ENCODE measurements around the gene PADI1. TPM values are rescaled to one million over a fixed set of nuclear protein-coding genes. Genes with fewer than 3 reads are reported as not detected.
A peak's percentile ranks its signal among the peaks of the same experiment; 100 is the strongest.

PADI1 gene
- total RNA-seq, 4 donors from 2014 or later, result 0.27 to 2.5 (median 2.3) TPM; not detected in 1

DNA sequence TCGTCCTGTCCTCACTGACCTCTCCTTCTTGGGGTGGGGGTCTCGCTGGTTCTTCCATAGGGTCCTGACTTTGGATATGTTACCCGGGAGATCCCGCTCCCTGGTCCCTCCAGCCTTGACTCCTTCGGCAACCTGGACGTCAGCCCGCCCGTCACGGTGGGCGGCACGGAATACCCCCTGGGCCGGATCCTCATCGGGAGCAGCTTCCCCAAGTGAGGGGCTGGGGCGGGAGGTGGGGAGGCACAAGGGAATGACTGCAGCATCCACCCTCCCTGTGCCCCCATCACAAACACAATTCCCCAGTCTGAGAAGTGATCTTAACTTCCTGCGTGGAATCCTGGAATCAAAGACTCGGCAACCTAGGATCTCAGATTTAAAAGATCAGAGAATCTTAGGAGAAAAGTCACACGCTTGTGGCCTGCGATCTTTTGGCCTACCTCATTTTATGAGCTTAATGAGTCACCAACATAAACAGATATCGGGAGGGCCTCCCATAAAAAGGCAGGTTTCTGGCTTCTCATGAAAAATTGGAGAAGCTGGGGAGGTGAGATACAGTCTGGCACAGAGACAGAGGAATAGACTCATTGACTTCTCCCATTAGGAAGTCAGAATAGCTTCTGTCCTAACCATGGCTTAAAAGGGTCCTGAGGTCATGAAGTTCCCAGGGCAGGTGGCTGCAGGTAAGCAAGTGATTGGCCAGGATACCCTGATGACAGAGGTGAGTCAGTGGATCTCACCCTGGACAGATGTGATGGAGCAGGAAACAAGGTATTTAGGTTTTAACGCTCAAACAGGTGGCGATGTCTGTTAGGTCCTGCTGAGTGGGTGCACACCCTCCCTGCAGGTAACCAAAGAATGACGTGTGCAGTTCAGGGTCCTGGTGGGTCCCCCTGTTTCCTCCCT lies 28.1 kb downstream of the PADI1 start:
- no peak for ATAC-seq
- Histone ChIP-seq H3K4me1 (no peaks in the 10 kb centered on the region), H3K27ac (no peak overlapping the region), H3K36me3 (no peaks in the 10 kb centered on the region), H3K27me3 (peaks cover 63% of the 10 kb centered on the region), H3K4me3 (no peak overlapping the region), H3K9me3 (no peaks in the 10 kb centered on the region)
- no peak for TF ChIP-seq EP300 (IDR thresholded peaks at IDR 0.05)
- 57 to 60% methylated on average over 1 to 8 of the region's 22 CpGs for WGBS, 2 donors (ENCODE audit: low coverage in 1 of 2)

DNA sequence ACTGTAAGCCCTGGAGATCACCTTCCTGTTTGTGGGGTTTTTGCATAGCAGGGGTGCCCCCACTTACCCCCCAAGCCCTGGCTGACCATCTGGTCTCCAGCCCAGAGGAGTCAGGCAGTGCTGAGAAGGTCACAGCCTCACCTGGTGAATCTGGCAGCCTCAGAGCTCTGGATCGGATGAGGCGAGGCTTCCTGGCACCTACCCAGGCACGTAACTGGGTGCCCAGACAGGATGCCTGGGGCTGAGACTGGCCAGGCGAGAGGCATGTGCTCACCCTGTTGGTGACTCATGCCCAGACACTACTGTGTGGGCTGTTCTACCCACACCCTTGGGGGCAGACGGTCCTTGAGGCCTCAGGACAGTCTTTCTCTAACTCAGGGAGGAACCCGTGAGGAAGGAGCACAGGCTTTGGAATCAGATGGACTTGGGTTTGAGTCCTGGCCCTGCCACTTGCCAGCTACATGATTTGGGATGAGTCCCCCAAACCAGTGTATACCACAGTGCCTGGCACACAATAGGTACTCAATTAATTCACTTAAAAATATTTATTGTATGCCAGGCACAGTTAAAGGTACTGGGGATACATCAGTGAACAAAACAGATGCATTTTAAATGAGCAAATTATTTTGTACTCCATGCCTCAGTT lies 28.9 kb downstream of the PADI1 start:
- peak; percentile 48 for ATAC-seq
- Histone ChIP-seq H3K9me3 (no peaks in the 10 kb centered on the region), H3K4me1 (no peaks in the 10 kb centered on the region), H3K27me3 (peaks cover 56% of the 10 kb centered on the region), H3K4me3 (no peak overlapping the region), H3K36me3 (no peaks in the 10 kb centered on the region), H3K27ac (no peak overlapping the region)
- peak; percentile 46 for TF ChIP-seq POLR2AphosphoS5 (IDR thresholded peaks at IDR 0.05)
- no peak for TF ChIP-seq POLR2A (IDR thresholded peaks at IDR 0.05)
- 83% methylated on average over 1 of the region's 6 CpGs; no CpG with 5 or more reads in 1 of the 2 donors for WGBS, 2 donors (ENCODE audit: low coverage in 1 of 2)

DNA sequence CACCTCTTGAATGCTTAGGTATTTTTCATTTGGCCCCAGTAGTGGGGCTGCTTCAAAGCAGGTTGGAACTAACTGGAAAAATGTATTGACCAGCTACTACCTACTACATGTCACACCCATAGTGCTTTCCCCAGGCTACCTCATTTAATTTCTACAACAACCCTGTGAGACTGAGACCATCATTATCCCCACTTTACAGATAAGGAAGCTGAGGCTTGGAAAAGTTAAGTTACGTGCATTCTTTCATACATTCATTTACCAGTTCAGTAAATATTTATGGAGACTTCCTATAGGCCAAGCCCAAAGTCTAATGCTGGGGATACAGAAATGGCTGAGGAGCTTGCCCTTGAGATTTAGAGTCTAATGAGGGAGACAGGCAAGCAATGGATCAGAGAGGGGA lies 29.5 kb downstream of the PADI1 start:
- H3K4me3 ChIP-seq, result no peak overlapping the region
- no peak overlapping the region for H3K27ac ChIP-seq
- 62 to 79% methylated on average over 1 of the region's 1 CpG for WGBS, 2 donors (ENCODE audit: low coverage in 1 of 2)
- no peaks in the 10 kb centered on the region for H3K9me3 ChIP-seq
- H3K36me3 ChIP-seq, result no peaks in the 10 kb centered on the region
- no peak for ATAC-seq
- TF ChIP-seq POLR2AphosphoS5 (IDR thresholded peaks at IDR 0.05) (no peak), CTCF (IDR thresholded peaks at IDR 0.05) (no peak), POLR2A (IDR thresholded peaks at IDR 0.05) (no peak), EP300 (IDR thresholded peaks at IDR 0.05) (no peak)
- no peaks in the 10 kb centered on the region for H3K4me1 ChIP-seq
- peaks cover 50% of the 10 kb centered on the region for H3K27me3 ChIP-seq

DNA sequence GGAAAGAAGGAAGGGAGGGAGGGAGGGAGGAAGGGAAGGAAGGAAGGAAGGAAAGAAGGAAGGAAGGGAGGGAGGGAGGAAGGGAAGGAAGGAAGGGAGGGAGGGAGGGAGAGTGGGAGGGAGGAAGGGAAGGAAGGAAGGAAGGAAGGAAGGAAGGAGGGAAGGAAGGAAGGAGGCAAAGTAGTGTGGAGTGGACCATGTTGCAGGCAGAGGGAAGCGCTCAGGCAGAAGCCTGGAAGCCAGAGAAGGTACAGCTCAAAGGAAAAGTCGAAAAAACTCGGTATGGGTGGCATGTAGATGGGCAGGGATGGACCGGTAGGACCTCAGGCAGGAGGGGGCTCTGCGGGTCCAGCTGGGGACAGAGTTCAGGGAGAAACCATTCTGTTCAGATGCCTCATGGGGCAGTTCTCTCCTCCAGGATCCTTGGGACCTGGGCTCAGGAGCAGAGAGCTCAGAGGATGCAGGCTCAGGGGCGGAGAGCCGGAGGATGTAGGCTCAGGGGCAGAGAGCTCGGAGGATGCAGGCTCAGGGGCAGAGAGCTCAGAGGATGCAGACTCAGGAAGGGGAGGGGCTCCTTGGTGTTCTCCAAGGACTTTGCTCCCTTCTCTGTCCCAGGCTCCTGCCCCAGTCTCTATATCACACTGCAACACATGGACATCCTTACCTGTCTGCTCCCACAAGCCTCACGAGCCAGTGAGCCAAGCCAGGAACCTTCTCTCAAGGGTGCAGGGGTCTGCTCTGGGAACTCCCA lies 30.4 kb downstream of the PADI1 start:
- peaks cover 49% of the 10 kb centered on the region for H3K27me3 ChIP-seq
- no peaks in the 10 kb centered on the region for H3K9me3 ChIP-seq
- H3K4me3 ChIP-seq, result no peak overlapping the region
- ATAC-seq, result no peak
- H3K27ac ChIP-seq, result no peak overlapping the region
- WGBS, 2 donors (ENCODE audit: low coverage in 1 of 2), result 66 to 68% methylated on average over 3 to 8 of the region's 9 CpGs
- no peaks in the 10 kb centered on the region for H3K36me3 ChIP-seq
- TF ChIP-seq POLR2AphosphoS5 (IDR thresholded peaks at IDR 0.05) (no peak), EP300 (IDR thresholded peaks at IDR 0.05) (no peak), CTCF (IDR thresholded peaks at IDR 0.05) (no peak), POLR2A (IDR thresholded peaks at IDR 0.05) (no peak)
- no peaks in the 10 kb centered on the region for H3K4me1 ChIP-seq

DNA sequence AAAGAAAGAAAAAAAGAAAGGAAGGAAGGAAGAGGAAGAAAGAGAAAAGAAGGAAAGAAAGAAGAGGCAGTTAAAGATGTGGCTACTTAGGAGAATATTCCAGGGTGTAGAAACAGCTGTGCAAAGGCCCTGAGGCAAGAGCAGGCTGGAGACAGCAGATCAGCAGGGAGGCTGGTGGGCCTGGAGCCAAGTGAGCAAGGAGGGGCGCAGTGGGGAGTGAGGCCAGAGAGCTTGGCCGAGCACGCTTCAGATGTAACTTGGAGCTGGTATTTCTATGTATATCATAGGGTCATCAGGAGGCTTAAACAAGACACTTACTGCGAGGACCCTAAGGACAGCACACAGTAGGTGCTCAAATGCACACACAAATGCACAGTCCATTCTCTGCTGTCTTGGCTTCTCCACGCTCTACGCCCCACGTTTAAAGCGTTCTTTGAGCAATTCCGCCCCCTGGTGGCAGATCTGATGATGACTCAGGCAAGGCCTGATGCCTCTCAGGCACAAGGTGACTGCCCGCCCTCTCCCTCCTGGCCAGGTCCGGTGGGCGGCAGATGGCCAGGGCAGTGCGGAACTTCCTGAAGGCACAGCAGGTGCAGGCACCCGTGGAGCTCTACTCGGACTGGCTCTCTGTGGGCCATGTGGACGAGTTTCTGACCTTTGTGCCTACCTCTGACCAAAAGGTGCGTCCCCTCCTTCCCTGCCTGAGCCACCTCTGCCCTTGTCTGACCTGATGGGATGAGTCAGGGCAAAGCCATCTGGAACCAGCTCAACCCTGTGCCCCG lies 32.0 kb downstream of the PADI1 start:
- no peaks in the 10 kb centered on the region for H3K36me3 ChIP-seq
- ATAC-seq, result peak; percentile 76
- TF ChIP-seq EP300 (IDR thresholded peaks at IDR 0.05), result no peak
- peak in 3 of 4 experiments; percentile 85 to 88 (median 86) for TF ChIP-seq CTCF (IDR thresholded peaks at IDR 0.05)
- no peak overlapping the region for H3K4me3 ChIP-seq
- no peak overlapping the region for H3K27ac ChIP-seq
- 18% methylated on average over 7 to 12 of the region's 18 CpGs for WGBS, 2 donors (ENCODE audit: low coverage in 1 of 2)
- H3K4me1 ChIP-seq, result no peaks in the 10 kb centered on the region
- peaks cover 47% of the 10 kb centered on the region for H3K27me3 ChIP-seq
- H3K9me3 ChIP-seq, result no peaks in the 10 kb centered on the region
